Endothelial cell (in vitro differentiated cells): ENCODE data around the gene HUNK. TPM values are rescaled to one million over a fixed set of nuclear protein-coding genes. Genes with fewer than 3 reads are reported as not detected.

ENCODE experiments used
- DNase-seq: peaks from one replicate; pipeline ENCODE4 v3.0.0; 2021; ENCODE audit warnings: low spot score
- H3K27ac Mint-ChIP-seq: one replicate; pipeline ENCODE4 v1.8.0; 2021; ENCODE audit warnings: mixed read lengths, inconsistent platforms; ENCODE audit not compliant: unreplicated experiment
- H3K27me3 Mint-ChIP-seq: one replicate; pipeline ENCODE4 v1.8.0; 2021; ENCODE audit warnings: mild to moderate bottlenecking, moderate library complexity, mixed read lengths, inconsistent platforms; ENCODE audit not compliant: unreplicated experiment
- H3K36me3 Mint-ChIP-seq: one replicate; pipeline ENCODE4 v1.8.0; 2021; ENCODE audit warnings: mild to moderate bottlenecking, low read depth, mixed read lengths, inconsistent platforms; ENCODE audit not compliant: unreplicated experiment
- H3K4me1 Mint-ChIP-seq: one replicate; pipeline ENCODE4 v1.8.0; 2021; ENCODE audit warnings: mild to moderate bottlenecking, mixed read lengths, inconsistent platforms; ENCODE audit not compliant: unreplicated experiment
- H3K4me3 Mint-ChIP-seq: one replicate; pipeline ENCODE4 v1.8.0; 2021; ENCODE audit warnings: mild to moderate bottlenecking, mixed read lengths, inconsistent platforms; ENCODE audit not compliant: unreplicated experiment
- H3K9me3 Mint-ChIP-seq: one replicate; pipeline ENCODE4 v1.8.0; 2021; ENCODE audit warnings: mixed read lengths, inconsistent platforms; ENCODE audit not compliant: unreplicated experiment
- CTCF ChIP-seq: fragments of 200-600 bp; sonication (generic); IDR thresholded peaks from one replicate; pipeline ENCODE4 v1.5.0; 2021; ENCODE audit warnings: antibody characterized with exemption; ENCODE audit not compliant: unreplicated experiment
- total RNA-seq: library from RNA; stranded (reverse); fragmentation: NEBNext Ultra II Directional; extraction: Animal tissue kit (Norgen Biotek cat#: 25700); gene quantifications from one replicate; pipeline ENCODE4 v1.2.1, GENCODE V29; 2021; ENCODE audit not compliant: unreplicated experiment

HUNK gene
- total RNA-seq, 1 donor from 2014 or later = 19.3 TPM

GRCh38 chr21:31846690-31847089, 26.1 kb upstream of the HUNK start:
- H3K9me3 Mint-ChIP-seq = no peaks in the 10 kb centered on the region
- no peaks in the 10 kb centered on the region for H3K4me1 Mint-ChIP-seq
- H3K27me3 Mint-ChIP-seq = peaks cover 4% of the 10 kb centered on the region
- no peak overlapping the region for H3K27ac Mint-ChIP-seq
- no peaks in the 10 kb centered on the region for H3K36me3 Mint-ChIP-seq
- TF ChIP-seq CTCF = no peak
- no peak for DNase-seq
- no peak overlapping the region for H3K4me3 Mint-ChIP-seq

- no peak for DNase-seq
- H3K4me1 Mint-ChIP-seq = no peaks in the 10 kb centered on the region
- TF ChIP-seq CTCF = no peak
- H3K4me3 Mint-ChIP-seq = no peak overlapping the region
- no peaks in the 10 kb centered on the region for H3K9me3 Mint-ChIP-seq
- H3K27me3 Mint-ChIP-seq = peaks cover 4% of the 10 kb centered on the region
- no peaks in the 10 kb centered on the region for H3K36me3 Mint-ChIP-seq
- H3K27ac Mint-ChIP-seq = no peak overlapping the region
Observed at GRCh38 chr21:31847761-31848160, 25.1 kb upstream of the HUNK start.

- Mint-ChIP-seq H3K9me3 (no peaks in the 10 kb centered on the region), H3K4me3 (no peak overlapping the region), H3K36me3 (no peaks in the 10 kb centered on the region), H3K4me1 (no peaks in the 10 kb centered on the region), H3K27me3 (peaks cover 4% of the 10 kb centered on the region), H3K27ac (no peak overlapping the region)
- TF ChIP-seq CTCF = no peak
- DNase-seq = no peak
Observed at GRCh38 chr21:31848326-31848985, 24.4 kb upstream of the HUNK start.

- no peaks in the 10 kb centered on the region for H3K4me1 Mint-ChIP-seq
- no peak for DNase-seq
- H3K36me3 Mint-ChIP-seq = no peaks in the 10 kb centered on the region
- no peak overlapping the region for H3K27ac Mint-ChIP-seq
- H3K9me3 Mint-ChIP-seq = no peaks in the 10 kb centered on the region
- TF ChIP-seq CTCF = no peak
- peaks cover 1% of the 10 kb centered on the region for H3K27me3 Mint-ChIP-seq
- H3K4me3 Mint-ChIP-seq = no peak overlapping the region
Observed at GRCh38 chr21:31850886-31851285, 21.9 kb upstream of the HUNK start.

GRCh38 chr21:31855180-31855579, 17.6 kb upstream of the HUNK start:
- DNase-seq = no peak
- Mint-ChIP-seq H3K27me3 (peaks cover 1% of the 10 kb centered on the region), H3K27ac (no peak overlapping the region), H3K9me3 (no peaks in the 10 kb centered on the region), H3K4me1 (no peaks in the 10 kb centered on the region), H3K36me3 (no peaks in the 10 kb centered on the region), H3K4me3 (no peak overlapping the region)
- no peak for TF ChIP-seq CTCF
